ENCODE results near the gene RLN3.
A peak's percentile ranks its signal among the peaks of the same experiment; 100 is the strongest.

The RLN3 gene

DNA sequence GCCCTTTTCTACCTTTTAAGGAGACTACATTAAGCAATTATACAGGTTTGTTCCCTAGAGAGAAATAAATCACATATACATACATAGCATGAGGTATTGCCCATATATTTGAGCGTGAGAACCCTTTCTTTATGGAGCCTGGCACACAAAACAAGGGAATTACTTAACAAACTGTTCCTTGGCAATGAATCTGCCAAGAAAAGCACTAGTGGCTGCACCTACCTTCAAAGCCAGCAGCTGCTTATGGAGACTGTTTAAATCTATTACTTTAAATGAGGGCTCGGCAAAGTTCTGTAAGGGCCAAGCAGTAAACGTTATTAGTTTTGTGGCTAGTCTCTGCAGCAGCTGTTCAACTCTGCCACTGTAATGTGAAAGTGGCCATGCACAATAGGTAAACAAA, 28.9 kb upstream of the RLN3 start:
- TF ChIP-seq, protein P1, sequence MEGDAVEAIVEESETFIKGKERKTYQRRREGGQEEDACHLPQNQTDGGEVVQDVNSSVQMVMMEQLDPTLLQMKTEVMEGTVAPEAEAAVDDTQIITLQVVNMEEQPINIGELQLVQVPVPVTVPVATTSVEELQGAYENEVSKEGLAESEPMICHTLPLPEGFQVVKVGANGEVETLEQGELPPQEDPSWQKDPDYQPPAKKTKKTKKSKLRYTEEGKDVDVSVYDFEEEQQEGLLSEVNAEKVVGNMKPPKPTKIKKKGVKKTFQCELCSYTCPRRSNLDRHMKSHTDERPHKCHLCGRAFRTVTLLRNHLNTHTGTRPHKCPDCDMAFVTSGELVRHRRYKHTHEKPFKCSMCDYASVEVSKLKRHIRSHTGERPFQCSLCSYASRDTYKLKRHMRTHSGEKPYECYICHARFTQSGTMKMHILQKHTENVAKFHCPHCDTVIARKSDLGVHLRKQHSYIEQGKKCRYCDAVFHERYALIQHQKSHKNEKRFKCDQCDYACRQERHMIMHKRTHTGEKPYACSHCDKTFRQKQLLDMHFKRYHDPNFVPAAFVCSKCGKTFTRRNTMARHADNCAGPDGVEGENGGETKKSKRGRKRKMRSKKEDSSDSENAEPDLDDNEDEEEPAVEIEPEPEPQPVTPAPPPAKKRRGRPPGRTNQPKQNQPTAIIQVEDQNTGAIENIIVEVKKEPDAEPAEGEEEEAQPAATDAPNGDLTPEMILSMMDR (IDR thresholded peaks at IDR 0.05): no peak
- DNase-seq (ENCODE audit: low spot score): no peak
- Histone ChIP-seq H3K4me3 (no peak overlapping the region), H3K27ac (no peak overlapping the region)

DNA sequence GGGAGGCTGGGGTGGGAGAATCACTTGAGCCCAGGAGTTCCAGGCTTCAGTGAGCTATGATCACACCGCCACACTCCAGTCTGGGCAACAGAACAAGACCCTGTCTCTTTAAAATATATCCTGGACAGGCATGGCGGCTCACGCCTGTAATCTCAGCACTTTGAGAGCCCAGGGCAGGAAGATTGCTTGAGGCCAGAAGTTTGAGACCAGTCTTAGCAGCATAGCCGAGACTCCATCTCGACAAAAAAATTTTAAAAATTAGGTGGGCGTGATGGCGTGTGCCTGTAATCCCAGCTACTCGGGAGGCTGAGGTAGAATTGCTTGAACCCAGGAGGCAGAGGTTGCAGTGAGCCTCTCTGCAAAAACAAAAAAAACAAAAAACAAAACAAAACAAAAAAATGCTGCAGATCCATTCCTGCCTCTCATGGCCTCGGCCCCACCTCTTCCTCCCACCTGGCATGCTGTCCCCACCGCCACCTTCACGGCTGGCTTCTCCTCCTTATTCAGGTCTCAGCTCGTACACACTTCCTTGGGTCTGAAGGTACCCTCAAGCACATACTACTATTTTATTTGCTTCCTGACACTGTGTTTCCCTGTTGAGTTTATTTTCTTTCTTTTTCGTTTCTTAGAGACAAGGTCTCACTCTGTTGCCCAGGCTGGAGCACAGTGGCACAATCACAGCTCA, 27.1 kb upstream of the RLN3 start:
- no peak for DNase-seq (ENCODE audit: low spot score)
- H3K4me3 ChIP-seq: no peak overlapping the region
- TF ChIP-seq, protein P1 (IDR thresholded peaks at IDR 0.05): no peak
- no peak overlapping the region for H3K27ac ChIP-seq

DNA sequence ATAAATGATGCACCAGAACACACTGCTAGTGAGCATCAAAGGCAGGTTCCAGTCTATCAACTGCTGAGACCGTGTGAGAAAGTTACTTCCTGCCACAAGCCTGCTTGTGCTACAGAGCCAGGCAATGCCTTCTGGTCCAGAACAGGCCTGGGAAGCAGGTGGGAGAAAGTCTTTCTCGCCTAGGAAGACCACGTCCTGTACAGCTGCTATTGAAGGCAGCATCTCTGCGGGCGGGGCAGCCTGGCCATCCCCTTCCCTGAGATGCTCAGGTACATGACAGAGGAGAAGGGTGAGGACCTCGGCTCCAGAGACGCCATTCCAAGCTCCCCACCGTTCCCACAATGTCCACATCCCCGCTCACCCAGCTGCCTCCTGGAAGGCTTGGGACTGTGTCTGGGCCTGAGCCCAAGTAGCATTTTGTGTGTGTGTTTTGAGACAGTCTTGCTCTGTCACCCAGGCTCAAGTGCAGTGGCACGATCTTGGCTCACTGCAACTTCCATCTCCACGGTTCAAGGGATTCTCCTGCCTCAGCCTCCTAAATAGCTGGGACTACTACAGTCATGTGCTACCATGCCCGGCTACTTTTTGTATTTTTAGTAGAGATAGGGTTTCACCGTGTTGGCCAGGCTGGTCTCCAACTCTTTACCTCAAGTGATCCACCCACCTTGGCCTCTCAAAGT, 25.2 kb upstream of the RLN3 start:
- no peak for DNase-seq (ENCODE audit: low spot score)
- Histone ChIP-seq H3K27ac (peak overlapping the region; percentile 100), H3K4me3 (no peak overlapping the region)
- TF ChIP-seq, protein P1 (IDR thresholded peaks at IDR 0.05): no peak

DNA sequence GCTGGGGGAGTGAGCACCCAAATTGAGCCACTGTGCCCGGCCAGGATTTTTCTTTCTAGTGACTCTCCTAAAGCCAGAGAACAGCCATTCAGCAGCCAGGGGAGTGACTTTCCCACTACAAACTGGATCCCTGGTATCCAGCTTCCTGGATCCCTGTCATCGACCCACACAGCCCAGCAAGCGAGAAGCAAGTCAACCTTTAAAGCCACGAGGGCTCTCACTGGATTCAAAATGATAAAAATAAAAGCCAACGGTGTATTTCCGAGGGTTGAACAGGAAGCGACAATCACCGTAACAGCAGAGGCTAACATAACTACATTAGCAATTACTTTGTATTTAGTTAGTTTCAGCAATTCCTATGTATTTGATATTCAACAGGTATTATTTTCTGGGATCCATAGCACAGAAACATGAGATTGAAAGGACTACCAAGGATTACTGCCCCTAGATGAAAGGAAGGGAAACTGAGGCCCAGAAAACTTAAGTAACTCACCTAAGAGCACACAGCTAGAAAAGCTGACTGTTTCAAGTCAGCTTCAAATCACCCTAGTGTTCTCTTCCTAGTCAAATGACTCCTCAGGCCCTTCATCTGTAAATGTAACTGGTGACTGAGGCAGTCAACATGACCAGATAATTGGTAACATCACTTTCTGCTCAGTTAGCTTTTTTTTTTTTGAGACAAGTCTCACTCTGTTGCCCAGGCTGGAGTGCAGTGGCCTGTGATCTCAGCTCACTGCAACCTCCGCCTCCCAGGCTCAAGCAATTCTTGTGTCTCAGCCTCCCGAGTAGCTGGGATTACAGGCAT, 24.5 kb upstream of the RLN3 start:
- H3K4me3 ChIP-seq: no peak overlapping the region
- TF ChIP-seq, protein P1 (IDR thresholded peaks at IDR 0.05): no peak
- DNase-seq (ENCODE audit: low spot score): no peak
- H3K27ac ChIP-seq: peak overlapping the region; percentile 100

DNA sequence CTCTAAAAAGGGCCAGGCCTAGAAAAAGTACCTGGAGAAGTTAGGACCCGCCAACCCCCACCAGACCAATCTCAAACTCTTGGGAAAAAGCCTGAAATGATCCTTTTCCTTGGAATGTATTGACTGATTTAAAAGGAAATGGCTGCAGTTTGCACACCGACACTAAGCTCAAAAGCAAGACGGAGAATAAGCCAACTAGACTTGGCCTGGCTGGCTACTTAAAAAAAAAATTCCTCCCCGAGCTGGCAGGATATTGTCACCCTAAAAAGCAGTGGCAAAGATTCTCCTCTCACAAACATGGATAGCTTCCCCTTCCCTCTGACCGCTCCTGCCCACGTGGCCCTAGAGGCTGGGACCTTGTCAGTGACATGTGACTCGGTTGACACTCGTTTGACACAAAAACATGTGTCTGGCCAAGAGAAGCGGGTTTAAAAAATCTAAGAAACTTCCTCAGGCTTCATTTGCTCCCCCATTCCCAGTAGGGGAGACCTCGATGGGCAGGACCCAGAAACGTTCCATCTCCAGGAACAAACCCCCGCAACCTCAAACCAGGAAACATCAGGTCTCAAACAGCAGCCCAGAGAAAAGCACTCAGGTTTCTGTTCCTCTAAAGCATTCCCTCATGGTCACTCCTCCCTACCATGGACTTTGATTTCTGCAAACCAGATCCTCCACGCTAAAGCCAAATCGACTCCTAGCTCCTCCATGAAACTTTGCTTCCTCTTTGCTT, 23.2 kb upstream of the RLN3 start:
- peak overlapping the region; percentile 91 for H3K4me3 ChIP-seq
- peak overlapping the region; percentile 100 for H3K27ac ChIP-seq
- DNase-seq (ENCODE audit: low spot score): peak; percentile 89
- TF ChIP-seq, protein P1 (IDR thresholded peaks at IDR 0.05): no peak

DNA sequence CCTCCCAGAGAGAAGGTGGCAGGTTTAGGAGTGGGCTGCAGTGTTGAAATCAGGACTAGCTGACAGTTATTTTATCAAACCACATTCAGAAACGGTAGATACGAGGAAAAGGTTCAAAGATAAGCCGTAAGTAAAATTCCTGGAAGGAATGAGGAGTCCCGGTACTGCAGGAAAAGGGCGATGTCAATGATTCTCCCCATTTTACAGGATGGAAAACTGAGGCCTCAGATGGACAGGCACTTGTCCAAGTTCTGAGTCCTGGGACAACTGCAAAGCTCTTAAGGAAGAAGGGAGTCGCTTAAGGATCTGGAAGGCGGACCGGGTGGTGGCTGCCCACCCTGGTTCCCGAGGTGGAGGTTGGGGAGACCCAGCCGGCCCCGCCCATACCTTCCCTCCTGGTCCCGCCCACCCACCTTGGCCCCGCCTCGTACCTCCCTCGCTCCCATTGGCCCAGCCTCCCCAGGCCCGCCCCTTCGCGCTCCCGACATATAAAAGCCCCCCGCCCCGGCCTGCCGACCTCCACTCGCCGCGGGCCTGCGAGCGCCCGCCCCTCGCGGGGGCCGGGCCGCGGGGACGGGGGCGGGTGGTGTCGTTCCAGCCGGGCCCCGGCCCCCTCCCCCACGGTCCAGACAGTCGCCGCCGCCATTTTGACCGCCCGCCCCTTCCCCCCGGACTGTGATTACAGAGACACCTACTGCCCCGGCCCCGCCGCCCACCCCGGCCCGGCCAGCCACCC, 22.4 kb upstream of the RLN3 start:
- TF ChIP-seq, protein P1 (IDR thresholded peaks at IDR 0.05): no peak
- Histone ChIP-seq H3K4me3 (peak overlapping the region; percentile 91), H3K27ac (peak overlapping the region; percentile 100)
- DNase-seq (ENCODE audit: low spot score): peak; percentile 93
